AG04450 (cell line): Measurements from ENCODE around the gene TMX4. TPM values are rescaled to one million over a fixed set of nuclear protein-coding genes. Genes with fewer than 3 reads are reported as not detected.

Source experiments
- CTCF ChIA-PET: fragments of 300-600, 350-600 bp; formaldehyde crosslinking; extraction: SDS; loops from one replicate; lab custom pipeline; 2022; ENCODE audit warnings: antibody characterized with exemption, inconsistent platforms; lab: Charles Lee
- POLR2A ChIA-PET: fragments of 350-600 bp; formaldehyde crosslinking; extraction: SDS; loops from one replicate; lab custom pipeline; 2021; ENCODE audit warnings: antibody characterized with exemption, inconsistent platforms; lab: Yijun Ruan, JAX
- DNase-seq: peaks from one replicate; pipeline ENCODE4 v3.0.0-alpha.2; 2011; ENCODE audit warnings: low read depth, low spot score
- H3K27ac ChIP-seq: one replicate; pipeline ENCODE4 v1.5.1; 2012; ENCODE audit warnings: low read depth, low read length, control low read depth
- H3K27me3 ChIP-seq: one replicate; pipeline ENCODE4 v1.6.0; 2012; ENCODE audit warnings: low read length; ENCODE audit not compliant: control insufficient read depth, insufficient read depth
- H3K4me3 ChIP-seq: 2 replicates; pipeline ENCODE4 v1.5.1; 2011; ENCODE audit warnings: mild to moderate bottlenecking, low read depth, low read length, control low read depth
- H3K9me3 ChIP-seq: 2 replicates; pipeline ENCODE4 v1.5.1; 2012; ENCODE audit warnings: low read length; ENCODE audit not compliant: control insufficient read depth, insufficient read depth
- CTCF ChIP-seq: IDR thresholded peaks from 2 replicates; pipeline ENCODE4 v1.5.1; 2011; ENCODE audit warnings: low read depth, low read length, control low read depth, inconsistent platforms
- polyA plus RNA-seq: library from polyadenylated mRNA; depleted of rRNA; stranded (reverse); fragments of >200 nt; gene quantifications from 2 replicates; pipeline ENCODE4 v1.2.3, GENCODE V29; 2011

TMX4 gene
- polyA plus RNA-seq, 1 experiment: 15.6 TPM

- POLR2A ChIA-PET: no interaction called here
- TF ChIP-seq CTCF: no peak
- Histone ChIP-seq H3K9me3 (no peaks in the 10 kb centered on the region), H3K4me3 (no peak overlapping the region), H3K27me3 (no peaks in the 10 kb centered on the region), H3K27ac (no peak overlapping the region)
- CTCF ChIA-PET: no interaction called here
- no peak for DNase-seq
These were observed 13.8 kb downstream of the TMX4 start for GRCh38 chr20:8005575-8006366.

GRCh38 chr20:8005033-8005432 is 14.5 kb downstream of the TMX4 start:
- no peak for TF ChIP-seq CTCF
- Histone ChIP-seq H3K4me3 (no peak overlapping the region), H3K27me3 (no peaks in the 10 kb centered on the region), H3K9me3 (no peaks in the 10 kb centered on the region), H3K27ac (no peak overlapping the region)
- ChIA-PET POLR2A (no interaction called here), CTCF (interaction anchor here (1.1 kb wide), 1 partner anchor 717 kb away, joined by 5 read pairs; no protein-coding TSS in a partner anchor)
- no peak for DNase-seq

DNA sequence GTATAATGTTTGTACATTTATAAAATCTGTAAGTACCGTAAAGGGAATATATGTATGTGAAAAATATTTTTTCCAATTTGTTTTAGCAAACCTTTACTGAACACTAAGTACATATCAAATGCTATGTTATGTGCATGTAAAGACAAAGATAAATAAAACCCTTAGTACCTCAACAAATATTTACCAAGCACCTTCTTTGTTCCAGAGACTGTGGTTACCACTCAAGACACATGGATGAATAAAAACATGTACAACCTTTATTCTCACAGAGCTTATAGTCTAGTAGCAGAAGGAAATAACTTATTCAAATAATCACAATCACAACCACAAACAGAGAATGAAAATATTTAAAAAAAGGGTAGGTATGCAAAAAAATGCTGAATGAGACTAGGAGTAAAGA is 17.5 kb downstream of the TMX4 start:
- Histone ChIP-seq H3K27me3 (no peaks in the 10 kb centered on the region), H3K9me3 (no peaks in the 10 kb centered on the region), H3K4me3 (no peak overlapping the region), H3K27ac (no peak overlapping the region)
- no peak for DNase-seq
- TF ChIP-seq CTCF: no peak
- CTCF ChIA-PET: interaction anchor here (0.7 to 1.0 kb wide), 4 partner anchors 21 to 720 kb away, joined by 3 read pairs; no protein-coding TSS in a partner anchor
- POLR2A ChIA-PET: no interaction called here

DNA sequence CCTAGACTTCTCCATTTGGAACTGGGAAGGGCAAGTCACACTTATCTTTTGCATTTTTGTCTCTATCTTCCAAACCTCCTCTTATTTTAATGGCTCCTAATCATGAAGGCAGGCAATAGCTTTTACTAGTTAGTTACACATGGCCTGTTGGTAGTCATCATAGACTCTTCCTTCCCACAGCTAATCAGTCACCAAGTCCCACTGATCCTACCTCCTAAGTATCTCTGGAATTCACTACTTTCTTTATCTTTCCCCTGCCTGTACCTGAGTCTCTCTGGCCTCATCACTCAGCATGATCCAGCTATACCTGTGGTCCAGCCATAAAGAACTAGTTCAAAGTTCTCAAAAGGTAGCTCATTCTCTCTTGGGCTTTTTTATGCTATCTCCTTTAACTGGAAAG is 18.8 kb downstream of the TMX4 start:
- no peak overlapping the region for H3K27ac ChIP-seq
- DNase-seq: no peak
- POLR2A ChIA-PET: no interaction called here
- TF ChIP-seq CTCF: no peak
- H3K4me3 ChIP-seq: no peak overlapping the region
- no peaks in the 10 kb centered on the region for H3K9me3 ChIP-seq
- no peaks in the 10 kb centered on the region for H3K27me3 ChIP-seq
- CTCF ChIA-PET: interaction anchor here (1.2 to 3.1 kb wide), 4 partner anchors 20 to 722 kb away, joined by 3 to 9 read pairs (median 4); no protein-coding TSS in a partner anchor

GRCh38 chr20:7996898-7997297 is 22.7 kb downstream of the TMX4 start:
- DNase-seq: no peak
- no peak for TF ChIP-seq CTCF
- Histone ChIP-seq H3K27ac (no peak overlapping the region), H3K27me3 (no peaks in the 10 kb centered on the region), H3K9me3 (no peaks in the 10 kb centered on the region), H3K4me3 (no peak overlapping the region)
- ChIA-PET POLR2A (no interaction called here), CTCF (no interaction called here)
